GM12878 (cell line): ENCODE results near the gene FNDC3B. TPM values are rescaled to one million over a fixed set of nuclear protein-coding genes. Genes with fewer than 3 reads are reported as not detected.

ENCODE experiments used
- ATAC-seq: fragments of 200-7000 bp; cut with Tn5 transposase; 3 replicates; pipeline ENCODE4 v1.9.1; 2020; ENCODE audit warnings: mild to moderate bottlenecking, moderate library complexity
- BruUV-seq: library from RNA; stranded (reverse); fragments of 400-500 nt; replicated peaks from 2 replicates; lab custom pipeline; 2021; lab: Mats Ljungman, UMichigan
- CTCF ChIA-PET: fragments of 300-600 bp; sonication (Branson Sonifier 250); formaldehyde crosslinking; extraction: SDS; loops from one replicate; lab custom pipeline; 2021; ENCODE audit warnings: inconsistent platforms; lab: Yijun Ruan, JAX
- POLR2A ChIA-PET: fragments of 350-600 bp; formaldehyde crosslinking; extraction: SDS; loops from one replicate; lab custom pipeline; 2021; ENCODE audit warnings: inconsistent platforms; lab: Charles Lee
- RAD21 ChIA-PET: fragments of 300-600 bp; sonication (Branson Sonifier 250); formaldehyde crosslinking; loops from one replicate; lab custom pipeline; 2023; ENCODE audit warnings: antibody characterized with exemption; ENCODE audit not compliant: unreplicated experiment; lab: Charles Lee
- SMC1A ChIA-PET: fragments of 300-600 bp; sonication (Branson Sonifier 250); formaldehyde crosslinking; loops from one replicate; lab custom pipeline; 2023; ENCODE audit not compliant: unreplicated experiment, uncharacterized antibody; lab: Charles Lee
- DNase-seq: peaks from one replicate; pipeline ENCODE4 v3.0.0-alpha.2; 2011; ENCODE audit warnings: low read depth, low spot score
- FAIRE-seq: peaks from 3 replicates; lab custom pipeline; 2011; peaks lifted over from hg19 to GRCh38; lab: Jason Lieb, UNC
- H2AFZ ChIP-seq: 2 replicates; pipeline ENCODE4 v1.6.0; 2011; ENCODE audit warnings: low read depth, low read length, control low read depth; ENCODE audit not compliant: control insufficient read depth
- H3K27ac ChIP-seq: 2 replicates; pipeline ENCODE4 v1.5.1; 2011; ENCODE audit warnings: control low read depth; ENCODE audit not compliant: control insufficient read depth, insufficient read depth
- H3K27me3 ChIP-seq, 2 experiments: replicated peaks in 1 of 2; 2 replicates each; pipeline versions ENCODE4 v1.6.0 to v1.6.1; 2011; ENCODE audit warnings: low read length in 1 of 2; ENCODE audit not compliant: control insufficient read depth in 2 of 2, insufficient read depth in 2 of 2
- H3K36me3 ChIP-seq, 2 experiments: 2 replicates each; pipeline ENCODE4 v1.5.1; 2011; ENCODE audit warnings: low read length in 1 of 2; ENCODE audit not compliant: control insufficient read depth in 2 of 2, insufficient read depth in 2 of 2
- H3K4me1 ChIP-seq: 2 replicates; pipeline ENCODE4 v1.6.1; 2011; ENCODE audit warnings: mild to moderate bottlenecking, low read length, moderate library complexity, mixed read lengths; ENCODE audit not compliant: control insufficient read depth, insufficient read depth
- H3K4me2 ChIP-seq: 2 replicates; pipeline ENCODE4 v1.6.0; 2011; ENCODE audit warnings: control low read depth; ENCODE audit not compliant: control insufficient read depth, insufficient read depth
- H3K4me3 ChIP-seq: fragments of 200-600 bp; sonication (generic); 2 replicates; pipeline ENCODE4 v1.5.1; 2016
- H3K79me2 ChIP-seq: 2 replicates; pipeline ENCODE4 v1.6.0; 2011; ENCODE audit warnings: low read length; ENCODE audit not compliant: control insufficient read depth, insufficient read depth
- H3K9ac ChIP-seq: 2 replicates; pipeline ENCODE4 v1.8.0; 2011; ENCODE audit warnings: low read length, control low read depth, mixed read lengths; ENCODE audit not compliant: control insufficient read depth, insufficient read depth
- H3K9me3 ChIP-seq: replicated peaks from 3 replicates; pipeline ENCODE4 v1.5.1; 2011; ENCODE audit warnings: mild to moderate bottlenecking, low read length; ENCODE audit not compliant: control insufficient read depth, insufficient read depth
- H4K20me1 ChIP-seq: 2 replicates; pipeline ENCODE4 v1.6.0; 2011; ENCODE audit not compliant: control insufficient read depth, insufficient read depth
- ASH2L ChIP-seq: fragments of 300-600, 200-600 bp; sonication (generic); IDR thresholded peaks from 2 replicates; pipeline ENCODE4 v1.6.1; 2017; ENCODE audit warnings: low read depth, mild to moderate bottlenecking, borderline replicate concordance
- ATF3 ChIP-seq: IDR thresholded peaks from 2 replicates; pipeline ENCODE4 v1.6.1; 2011; ENCODE audit warnings: low read depth, mild to moderate bottlenecking, low read length, moderate library complexity, borderline replicate concordance; ENCODE audit errors: extremely low read depth
- BHLHE40 ChIP-seq, 2 experiments: fragments of 450-650 bp in 1 of 2; IDR thresholded peaks; 2 replicates each; pipeline ENCODE4 v1.6.1; 2011 to 2017; ENCODE audit warnings: low read depth in 2 of 2, borderline replicate concordance in 1 of 2, improper control_type of control experiment in 1 of 2, low read length in 1 of 2, mild to moderate bottlenecking in 1 of 2
- CHD2 ChIP-seq: IDR thresholded peaks from 2 replicates; pipeline ENCODE4 v1.6.1; 2011; ENCODE audit warnings: low read depth, low read length, improper control_type of control experiment, borderline replicate concordance
- HDAC2 ChIP-seq: fragments of 200-600 bp; sonication (generic); IDR thresholded peaks from 2 replicates; pipeline ENCODE4 v1.6.1; 2017
- KLF5 ChIP-seq: fragments of 450-650 bp; IDR thresholded peaks from 2 replicates; pipeline ENCODE4 v1.6.1; 2014; ENCODE audit warnings: mild to moderate bottlenecking; ENCODE audit not compliant: partially characterized antibody
- MLLT1 ChIP-seq: fragments of 450-650 bp; IDR thresholded peaks from 2 replicates; pipeline ENCODE4 v1.6.1; 2016; ENCODE audit warnings: mild to moderate bottlenecking
- NBN ChIP-seq: fragments of 450-650 bp; IDR thresholded peaks from 2 replicates; pipeline ENCODE4 v1.6.1; 2016
- PBX3 ChIP-seq: IDR thresholded peaks from 2 replicates; pipeline ENCODE4 v1.6.1; 2011; ENCODE audit warnings: mild to moderate bottlenecking, low read depth, low read length, moderate library complexity; ENCODE audit not compliant: insufficient replicate concordance
- PML ChIP-seq: IDR thresholded peaks from 2 replicates; pipeline ENCODE4 v1.6.1; 2012; ENCODE audit warnings: low read length, inconsistent platforms
- POU2F2 ChIP-seq: IDR thresholded peaks from 3 replicates; pipeline ENCODE4 v1.6.1; 2011; ENCODE audit warnings: low read depth, mild to moderate bottlenecking, low read length, borderline replicate concordance
- SMAD5 ChIP-seq: IDR thresholded peaks from 2 replicates; pipeline ENCODE4 v1.6.1; 2016; ENCODE audit warnings: antibody characterized with exemption, low read depth
- STAT3 ChIP-seq: IDR thresholded peaks from 2 replicates; pipeline ENCODE4 v1.6.1; 2011; ENCODE audit warnings: low read depth, low read length, improper control_type of control experiment
- WGBS: methylation state at CpG from one replicate; pipeline ENCODE4 v1.1.6; 2016; ENCODE audit warnings: low lambda C conversion rate; ENCODE audit not compliant: insufficient replicate concordance, insufficient coverage; ENCODE audit errors: missing lambda C conversion rate; 5-methylcytosine and 5-hydroxymethylcytosine counted together
- in situ Hi-C: fragments of 300-500 bp; cut with MboI; formaldehyde crosslinking; loops from 9 replicates; pipeline ENCODE4 v1.14.3; 2018; ENCODE audit warnings: mixed read lengths
- intact Hi-C: fragments of 100-400 bp; cut with micrococcal nuclease; formaldehyde crosslinking; loops from one replicate; pipeline ENCODE4 v1.14.2; 2022; ENCODE audit not compliant: unreplicated experiment
- polyA plus RNA-seq, 11 experiments: library from polyadenylated mRNA; depleted of rRNA in 4 of 11; unstranded in 6 of 11; stranded (reverse) in 5 of 11; fragments of >200 nt; fragmentation: Nextera tagmentation in 4 of 11; fragmentation: Illumina TruSeq in 1 of 11; extraction: Ambion mirVana in 4 of 11; extraction: Trizol in 1 of 11; gene quantifications; 1 replicate in 1 of 11; 2 replicates in 10 of 11; pipeline versions ENCODE4 v1.2.1 to v1.2.3, GENCODE V29; 2011 to 2016; ENCODE audit warnings: inconsistent platforms in 2 of 11, missing spikeins in 2 of 11, low read depth in 1 of 11
- total RNA-seq, 4 experiments: library from RNA; depleted of rRNA in 3 of 4; stranded (reverse); fragments of >200 nt in 3 of 4; fragmentation: Illumina TruSeq in 1 of 4; extraction: Trizol in 1 of 4; gene quantifications; 2 replicates each; pipeline versions ENCODE4 v1.2.1 to v1.2.3, GENCODE V29; 2013 to 2021
- TF ChIP-seq, protein P1 (sequence below), 3 experiments: IDR thresholded peaks in 2 of 3; conservative IDR thresholded peaks in 1 of 3; 2 replicates each; pipeline ENCODE4 v1.5.1; 2011; ENCODE audit warnings: low read depth in 3 of 3, low read length in 3 of 3, mild to moderate bottlenecking in 3 of 3, control low read depth in 2 of 3, moderate library complexity in 2 of 3, inconsistent platforms in 1 of 3, mixed read lengths in 1 of 3; ENCODE audit not compliant: control insufficient read depth in 2 of 3, insufficient read depth in 1 of 3; ENCODE audit errors: extremely low read depth in 1 of 3

FNDC3B gene
- total and polyA plus RNA-seq, 10 of the 15 experiments (the other 5 are each of a cell fraction or from before 2014, with no cell fraction given): 7.9 to 35.0 (median 18.5) TPM

GRCh38 chr3:172085557-172085895 lies 46.1 kb downstream of the FNDC3B start:
- no peaks in the 10 kb centered on the region; the same call in 2 of the 3 replicates for H3K9me3 ChIP-seq
- H3K4me3 ChIP-seq: no peak overlapping the region
- peaks cover 45% of the 10 kb centered on the region for H3K79me2 ChIP-seq
- ChIA-PET SMC1A (interaction anchor here (0.8 to 15.1 kb wide), 5 partner anchors 10 to 69 kb away, joined by 3 to 169 read pairs (median 5); no protein-coding TSS in a partner anchor), POLR2A (interaction anchor here (0.8 to 1.9 kb wide), 4 partner anchors 11 to 50 kb away, joined by 3 to 4 read pairs (median 4); no protein-coding TSS in a partner anchor), CTCF (interaction anchor here (1.6 to 2.0 kb wide), 3 partner anchors 16 to 50 kb away, joined by 3 to 10 read pairs (median 4); no protein-coding TSS in a partner anchor), RAD21 (interaction anchor here (0.8 kb wide), 1 partner anchor 256 kb away, joined by 3 read pairs; no protein-coding TSS in a partner anchor)
- TF ChIP-seq POU2F2 (no peak), HDAC2 (no peak), ASH2L (no peak), KLF5 (no peak), PML (no peak), MLLT1 (no peak), CHD2 (no peak), ATF3 (no peak), STAT3 (no peak), BHLHE40 (IDR thresholded peaks at IDR 0.05; ENCODE audit: borderline replicate concordance in 1 of 2, low read depth in 2 of 2, low read length in 1 of 2) (no peak), SMAD5 (no peak), NBN (no peak), PBX3 (no peak)
- TF ChIP-seq, protein P1, sequence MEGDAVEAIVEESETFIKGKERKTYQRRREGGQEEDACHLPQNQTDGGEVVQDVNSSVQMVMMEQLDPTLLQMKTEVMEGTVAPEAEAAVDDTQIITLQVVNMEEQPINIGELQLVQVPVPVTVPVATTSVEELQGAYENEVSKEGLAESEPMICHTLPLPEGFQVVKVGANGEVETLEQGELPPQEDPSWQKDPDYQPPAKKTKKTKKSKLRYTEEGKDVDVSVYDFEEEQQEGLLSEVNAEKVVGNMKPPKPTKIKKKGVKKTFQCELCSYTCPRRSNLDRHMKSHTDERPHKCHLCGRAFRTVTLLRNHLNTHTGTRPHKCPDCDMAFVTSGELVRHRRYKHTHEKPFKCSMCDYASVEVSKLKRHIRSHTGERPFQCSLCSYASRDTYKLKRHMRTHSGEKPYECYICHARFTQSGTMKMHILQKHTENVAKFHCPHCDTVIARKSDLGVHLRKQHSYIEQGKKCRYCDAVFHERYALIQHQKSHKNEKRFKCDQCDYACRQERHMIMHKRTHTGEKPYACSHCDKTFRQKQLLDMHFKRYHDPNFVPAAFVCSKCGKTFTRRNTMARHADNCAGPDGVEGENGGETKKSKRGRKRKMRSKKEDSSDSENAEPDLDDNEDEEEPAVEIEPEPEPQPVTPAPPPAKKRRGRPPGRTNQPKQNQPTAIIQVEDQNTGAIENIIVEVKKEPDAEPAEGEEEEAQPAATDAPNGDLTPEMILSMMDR (IDR thresholded peaks at IDR 0.05 in 2 of 3, conservative IDR thresholded peaks at IDR 0.05 in 1 of 3; ENCODE audit: control insufficient read depth in 2 of 3, extremely low read depth in 1 of 3, insufficient read depth in 1 of 3, low read depth in 3 of 3, low read length in 3 of 3): no peak
- in situ Hi-C loops (no loop called here), intact Hi-C loops (no loop called here)
- H3K4me2 ChIP-seq: no peak overlapping the region
- no TSS peak for BruUV-seq
- FAIRE-seq: no peak
- no peak for DNase-seq
- no peak overlapping the region for H3K27ac ChIP-seq
- no peaks in the 10 kb centered on the region for H4K20me1 ChIP-seq
- H3K27me3 ChIP-seq: no peaks in the 10 kb centered on the region
- ATAC-seq: no peak
- no peak overlapping the region for H3K9ac ChIP-seq
- H3K36me3 ChIP-seq: peaks cover 4 to 7% of the 10 kb centered on the region in 2 experiments; a peak in 3 of 4 replicates
- no peak overlapping the region for H2AFZ ChIP-seq
- 100% methylated on average over 2 of the region's 2 CpGs for WGBS
- peaks cover 17% of the 10 kb centered on the region for H3K4me1 ChIP-seq
